Mammary epithelial cell (primary cell): ENCODE measurements around the gene LMBR1.

ENCODE experiments used
- CTCF ChIP-seq, 2 donors: IDR thresholded peaks in 1 of 2; conservative IDR thresholded peaks in 1 of 2; 2 replicates each; pipeline ENCODE4 v1.5.1; 2011 to 2012; ENCODE audit warnings: inconsistent platforms in 2 of 2, low read length in 2 of 2, mild to moderate bottlenecking in 2 of 2, control low read depth in 1 of 2, low read depth in 1 of 2; ENCODE audit not compliant: insufficient read depth in 1 of 2; ENCODE audit errors: extremely low read depth in 1 of 2
- EZH2 ChIP-seq: IDR thresholded peaks from 2 replicates; pipeline ENCODE4 v1.6.1; 2012; ENCODE audit warnings: low read length, inconsistent platforms, borderline replicate concordance

GRCh38 chr7:156657681-156658080, 235.3 kb downstream of the LMBR1 start:
- no peak for TF ChIP-seq CTCF (conservative IDR thresholded peaks at IDR 0.05 in 1 of 2, IDR thresholded peaks at IDR 0.05 in 1 of 2; ENCODE audit: extremely low read depth in 1 of 2, insufficient read depth in 1 of 2, low read depth in 1 of 2, low read length in 2 of 2)
- TF ChIP-seq EZH2, result no peak
